UCSD-AML1 (cell line): Measurements from ENCODE around the gene GPRIN3.

Source experiments
- DNase-seq: peaks from one replicate; lab custom pipeline; 2025; ENCODE audit not compliant: unreplicated experiment; lab: John Stamatoyannopoulos, UW

The GPRIN3 gene

GRCh38 chr4:89293299-89293698 is 14.3 kb downstream of the GPRIN3 start:
- no peak for DNase-seq

GRCh38 chr4:89290727-89291516 is 16.7 kb downstream of the GPRIN3 start:
- DNase-seq = no peak

- no peak for DNase-seq
These were observed 18.3 kb downstream of the GPRIN3 start for GRCh38 chr4:89289312-89289711.

- DNase-seq = no peak
These were observed 19.2 kb downstream of the GPRIN3 start for GRCh38 chr4:89288430-89288829.

GRCh38 chr4:89287945-89288344 is 19.7 kb downstream of the GPRIN3 start:
- no peak for DNase-seq

GRCh38 chr4:89285745-89286144 is 21.9 kb downstream of the GPRIN3 start:
- no peak for DNase-seq

GRCh38 chr4:89284828-89285227 is 22.8 kb downstream of the GPRIN3 start:
- no peak for DNase-seq

GRCh38 chr4:89284020-89284424 is 23.6 kb downstream of the GPRIN3 start:
- no peak for DNase-seq

- DNase-seq = no peak
These were observed 24.2 kb downstream of the GPRIN3 start for GRCh38 chr4:89283226-89284009.

GRCh38 chr4:89279385-89279784 is 28.2 kb downstream of the GPRIN3 start:
- no peak for DNase-seq

GRCh38 chr4:89277412-89277811 is 30.2 kb downstream of the GPRIN3 start:
- no peak for DNase-seq

- DNase-seq = no peak
These were observed 31.3 kb downstream of the GPRIN3 start for GRCh38 chr4:89276296-89276695.

GRCh38 chr4:89275587-89275986 is 32.0 kb downstream of the GPRIN3 start:
- no peak for DNase-seq

GRCh38 chr4:89273741-89274141 is 33.9 kb downstream of the GPRIN3 start:
- DNase-seq = no peak

GRCh38 chr4:89270792-89271191 is 36.8 kb downstream of the GPRIN3 start:
- DNase-seq = no peak

GRCh38 chr4:89269121-89269666 is 38.4 kb downstream of the GPRIN3 start:
- no peak for DNase-seq

GRCh38 chr4:89268679-89269078 is 38.9 kb downstream of the GPRIN3 start:
- no peak for DNase-seq

GRCh38 chr4:89267846-89268245 is 39.8 kb downstream of the GPRIN3 start:
- DNase-seq = no peak

GRCh38 chr4:89267392-89267791 is 40.2 kb downstream of the GPRIN3 start:
- no peak for DNase-seq

GRCh38 chr4:89266128-89266527 is 41.5 kb downstream of the GPRIN3 start:
- DNase-seq = no peak

- no peak for DNase-seq
These were observed 44.3 kb downstream of the GPRIN3 start for GRCh38 chr4:89263265-89263664.
